Ascending aorta (tissue), 2 donors: ENCODE data around the gene ANKZF1. TPM values are rescaled to one million over a fixed set of nuclear protein-coding genes. Genes with fewer than 3 reads are reported as not detected.

ENCODE experiments used
- DNase-seq, 2 donors: peaks; one replicate each; pipeline ENCODE4 v3.0.0-alpha.2; 2019; ENCODE audit warnings: low spot score in 2 of 2
- H3K27ac ChIP-seq, 2 donors: fragments of 200-600 bp; sonication (generic); one replicate each; pipeline ENCODE4 v1.5.1; 2016 to 2017; ENCODE audit warnings: mild to moderate bottlenecking in 1 of 2
- H3K27me3 ChIP-seq: fragments of 200-600 bp; sonication (generic); one replicate; pipeline ENCODE4 v1.5.1; 2017
- H3K36me3 ChIP-seq, 2 donors: fragments of 200-600 bp; sonication (generic); one replicate each; pipeline ENCODE4 v1.5.1; 2016
- H3K4me1 ChIP-seq, 2 donors: fragments of 200-600 bp; sonication (generic); one replicate each; pipeline ENCODE4 v1.5.1; 2016 to 2017; ENCODE audit warnings: mild to moderate bottlenecking in 1 of 2
- H3K4me3 ChIP-seq, 2 donors: fragments of 200-600 bp; sonication (generic); one replicate each; pipeline ENCODE4 v1.5.1; 2016 to 2017; ENCODE audit warnings: mild to moderate bottlenecking in 1 of 2
- H3K9me3 ChIP-seq, 2 donors: fragments of 200-600 bp; sonication (generic); one replicate each; pipeline ENCODE4 v1.5.1; 2016
- intact Hi-C: fragments of 100-400 bp; cut with DNase I; formaldehyde crosslinking; loops from one replicate; pipeline ENCODE4 v1.15.1; 2023
- total RNA-seq: library from RNA; depleted of rRNA; stranded (reverse); fragments of >200 nt; gene quantifications from one replicate; pipeline ENCODE4 v1.1.0, GENCODE V29; 2016
- TF ChIP-seq, protein P1 (sequence below), 3 experiments: fragments of 200-600 bp in 2 of 3; fragments of 450-650 bp in 1 of 3; sonication (generic) in 2 of 3; IDR thresholded peaks; one replicate each; pipeline ENCODE4 v1.5.1; 2016 to 2019; ENCODE audit warnings: antibody characterized with exemption in 3 of 3, mild to moderate bottlenecking in 1 of 3, moderate library complexity in 1 of 3

Gene ANKZF1
- total RNA-seq, 1 donor from 2014 or later = 53.1 TPM

- Histone ChIP-seq H3K9me3 (no peaks in the 10 kb centered on the region), H3K27me3 (no peaks in the 10 kb centered on the region), H3K36me3 (peaks cover 44 to 59% of the 10 kb centered on the region in 2 donors), H3K4me1 (peaks cover 12 to 31% of the 10 kb centered on the region in 2 donors), H3K4me3 (no peak overlapping the region), H3K27ac (peak overlapping the region; percentile 44 to 92)
- intact Hi-C loops = loop anchor here (10.0 kb wide), 1 partner anchor 468 kb away; no protein-coding TSS in a partner anchor
- DNase-seq = no peak
- TF ChIP-seq, protein P1, sequence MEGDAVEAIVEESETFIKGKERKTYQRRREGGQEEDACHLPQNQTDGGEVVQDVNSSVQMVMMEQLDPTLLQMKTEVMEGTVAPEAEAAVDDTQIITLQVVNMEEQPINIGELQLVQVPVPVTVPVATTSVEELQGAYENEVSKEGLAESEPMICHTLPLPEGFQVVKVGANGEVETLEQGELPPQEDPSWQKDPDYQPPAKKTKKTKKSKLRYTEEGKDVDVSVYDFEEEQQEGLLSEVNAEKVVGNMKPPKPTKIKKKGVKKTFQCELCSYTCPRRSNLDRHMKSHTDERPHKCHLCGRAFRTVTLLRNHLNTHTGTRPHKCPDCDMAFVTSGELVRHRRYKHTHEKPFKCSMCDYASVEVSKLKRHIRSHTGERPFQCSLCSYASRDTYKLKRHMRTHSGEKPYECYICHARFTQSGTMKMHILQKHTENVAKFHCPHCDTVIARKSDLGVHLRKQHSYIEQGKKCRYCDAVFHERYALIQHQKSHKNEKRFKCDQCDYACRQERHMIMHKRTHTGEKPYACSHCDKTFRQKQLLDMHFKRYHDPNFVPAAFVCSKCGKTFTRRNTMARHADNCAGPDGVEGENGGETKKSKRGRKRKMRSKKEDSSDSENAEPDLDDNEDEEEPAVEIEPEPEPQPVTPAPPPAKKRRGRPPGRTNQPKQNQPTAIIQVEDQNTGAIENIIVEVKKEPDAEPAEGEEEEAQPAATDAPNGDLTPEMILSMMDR (IDR thresholded peaks at IDR 0.05) = no peak
Measured at GRCh38 chr2:219216535-219216915, 13.1 kb upstream of the ANKZF1 start.

GRCh38 chr2:219218217-219218731 lies 11.3 kb upstream of the ANKZF1 start:
- peaks cover 12 to 31% of the 10 kb centered on the region in 2 donors for H3K4me1 ChIP-seq
- H3K4me3 ChIP-seq = peak overlapping the region; percentile 64 to 68
- H3K27me3 ChIP-seq = no peaks in the 10 kb centered on the region
- no peaks in the 10 kb centered on the region for H3K9me3 ChIP-seq
- DNase-seq = peak; percentile 40 to 87
- peaks cover 52 to 61% of the 10 kb centered on the region in 2 donors for H3K36me3 ChIP-seq
- intact Hi-C loops = loop anchor here (1.0 to 10.0 kb wide), 5 partner anchors 11 to 467 kb away; partner anchors contain the start of genes DNAJB2, DNPEP and RETREG2
- peak overlapping the region; percentile 92 to 95 for H3K27ac ChIP-seq
- TF ChIP-seq, protein P1 (IDR thresholded peaks at IDR 0.05) = no peak

DNA sequence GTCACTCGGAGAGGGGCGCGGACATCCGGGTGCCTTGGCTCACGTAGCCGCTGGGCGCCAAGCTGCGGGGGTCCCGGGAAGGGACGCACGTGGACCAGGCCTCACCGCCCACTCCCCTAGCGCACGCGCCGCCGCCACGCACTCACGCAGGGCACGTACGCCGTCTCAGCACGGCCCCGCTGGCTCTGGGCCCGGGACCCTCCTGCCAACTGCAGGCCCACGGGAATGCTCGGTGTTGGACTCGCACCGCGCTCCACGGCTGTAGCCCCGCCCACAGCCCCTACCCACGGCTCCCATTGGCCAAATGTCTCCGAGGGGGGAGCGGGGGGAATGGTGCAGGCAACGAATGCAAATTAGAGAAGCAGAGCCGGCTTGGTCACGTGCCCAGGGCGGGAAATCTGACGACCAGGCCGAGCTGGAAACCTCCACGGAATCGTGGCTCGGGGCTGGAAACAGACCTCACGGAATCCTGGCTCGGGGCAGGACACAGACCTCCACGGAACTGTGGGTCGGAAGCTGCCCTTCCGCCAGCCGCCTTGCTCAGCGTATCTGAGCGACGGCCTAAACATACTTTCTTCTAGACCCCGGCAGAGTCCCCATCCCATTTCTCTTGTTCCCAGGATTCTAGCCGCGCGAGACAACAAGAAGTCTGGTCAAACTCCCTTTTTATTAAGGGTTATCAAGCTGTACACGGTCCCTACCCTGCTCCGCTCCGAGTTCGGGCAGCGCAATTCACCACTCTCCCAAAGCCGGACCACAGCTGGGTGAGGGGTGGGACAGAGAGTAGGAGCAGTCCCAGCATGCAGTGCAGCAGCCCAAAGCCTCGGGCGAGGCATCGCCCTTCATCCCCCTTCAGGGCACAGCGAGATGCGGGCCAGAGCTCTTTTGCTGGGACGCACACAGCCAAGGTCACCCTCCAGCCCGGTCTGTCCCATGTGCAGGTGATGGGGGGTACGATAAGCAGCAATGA lies 10.6 kb upstream of the ANKZF1 start, which contains the start of gene ABCB6:
Gene ABCB6 (minus strand): TSS at position 227 of the 970 bp plus-strand sequence. CDS start 285 bp downstream, outside the sequence.
- H3K27me3 ChIP-seq = no peaks in the 10 kb centered on the region
- H3K36me3 ChIP-seq = peaks cover 60 to 61% of the 10 kb centered on the region in 2 donors
- peak within 1 kb of the TSS; percentile 92 to 95 for H3K27ac ChIP-seq
- DNase-seq = peak; percentile 93 to 99
- intact Hi-C loops = loop anchor here (1.0 to 10.0 kb wide), 6 partner anchors 10 to 466 kb away; partner anchors contain the start of genes ANKZF1, ATG9A, DNAJB2 and DNPEP
- TF ChIP-seq, protein P1 (IDR thresholded peaks at IDR 0.05) = no peak
- peak within 1 kb of the TSS; percentile 64 to 68 for H3K4me3 ChIP-seq
- no peaks in the 10 kb centered on the region for H3K9me3 ChIP-seq
- peaks cover 12 to 31% of the 10 kb centered on the region in 2 donors for H3K4me1 ChIP-seq

DNA sequence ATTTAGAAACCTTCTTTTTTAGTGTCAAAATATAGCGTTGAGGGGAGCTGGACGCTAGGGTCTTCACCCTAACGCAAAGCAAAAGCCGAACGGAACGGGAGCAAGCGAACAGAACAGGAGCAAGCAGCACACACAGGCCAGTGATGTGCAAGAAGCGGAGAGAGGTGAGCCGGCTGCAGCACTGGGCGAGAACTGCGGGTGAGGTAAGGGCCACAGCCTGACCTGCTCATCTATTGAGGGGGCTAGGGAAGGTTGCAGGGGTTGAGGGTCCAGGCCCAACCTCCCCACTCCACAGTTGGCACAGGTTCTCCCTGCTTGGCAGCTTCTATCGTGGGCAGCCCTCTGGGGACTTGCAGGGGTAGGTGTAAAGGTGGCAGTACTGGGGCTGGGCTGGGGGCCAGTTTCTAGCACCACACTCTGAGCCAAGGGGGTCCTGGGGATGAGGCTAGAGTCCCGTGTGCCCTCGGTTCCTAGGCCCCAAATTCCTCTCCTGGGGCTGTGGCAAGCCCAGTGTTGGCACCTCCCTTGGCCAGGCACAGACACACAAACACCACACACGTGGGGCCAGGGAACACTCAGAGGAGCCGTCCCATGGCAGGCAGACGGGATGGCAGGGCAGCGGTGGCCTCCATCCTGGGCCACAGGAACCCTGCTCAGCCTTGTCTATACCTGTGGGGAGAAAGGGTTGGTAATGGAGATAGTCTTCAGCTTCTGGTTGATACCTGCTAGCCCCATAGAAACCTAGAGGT lies 9.6 kb upstream of the ANKZF1 start:
- TF ChIP-seq, protein P1 (IDR thresholded peaks at IDR 0.05) = no peak
- Histone ChIP-seq H3K36me3 (peaks cover 61 to 65% of the 10 kb centered on the region in 2 donors), H3K9me3 (no peaks in the 10 kb centered on the region), H3K27ac (peak overlapping the region; percentile 92 to 95), H3K27me3 (no peaks in the 10 kb centered on the region), H3K4me1 (peaks cover 12 to 31% of the 10 kb centered on the region in 2 donors), H3K4me3 (no peak overlapping the region)
- intact Hi-C loops = loop anchor here (1.0 to 10.0 kb wide), 3 partner anchors 9 to 465 kb away; partner anchors contain the start of genes ANKZF1, ATG9A and DNAJB2
- DNase-seq = no peak
